Muscle layer of colon (tissue), 2 donors: Measurements from ENCODE around the gene ATXN3.

Experiments used
- H3K27ac ChIP-seq: one replicate; pipeline ENCODE4 v1.7.0; 2013; ENCODE audit warnings: low read depth, mild to moderate bottlenecking, low read length, moderate library complexity
- H3K27me3 ChIP-seq, 2 donors: one replicate each; pipeline ENCODE4 v1.7.0; 2013; ENCODE audit warnings: low read length in 2 of 2, mild to moderate bottlenecking in 2 of 2; ENCODE audit not compliant: insufficient read depth in 2 of 2, control insufficient read depth in 1 of 2
- H3K36me3 ChIP-seq: one replicate; pipeline ENCODE4 v1.7.0; 2013; ENCODE audit warnings: mild to moderate bottlenecking, low read length; ENCODE audit not compliant: insufficient read depth
- H3K4me1 ChIP-seq: one replicate; pipeline ENCODE4 v1.7.0; 2013; ENCODE audit warnings: mild to moderate bottlenecking, low read length; ENCODE audit not compliant: insufficient read depth
- H3K4me3 ChIP-seq, 2 donors: one replicate each; pipeline ENCODE4 v1.7.0; 2013; ENCODE audit warnings: low read length in 2 of 2, low read depth in 1 of 2, mild to moderate bottlenecking in 1 of 2, moderate library complexity in 1 of 2
- H3K9ac ChIP-seq: one replicate; pipeline ENCODE4 v1.7.0; 2013; ENCODE audit warnings: low read length
- H3K9me3 ChIP-seq: one replicate; pipeline ENCODE4 v1.7.0; 2013; ENCODE audit warnings: mild to moderate bottlenecking, low read length
- donor health status: abdominal sarcoma.
- donor health status: Adenocarcinoma of cecum.

ATXN3 gene

GRCh38 chr14:92121207-92121669 is 14.9 kb upstream of the ATXN3 start:
- peak overlapping the region; percentile 82 for H3K9ac ChIP-seq
- peaks cover 34% of the 10 kb centered on the region for H3K4me1 ChIP-seq
- peak overlapping the region; percentile 90 to 96 for H3K4me3 ChIP-seq
- peak overlapping the region; percentile 100 for H3K27ac ChIP-seq
- no peaks in the 10 kb centered on the region for H3K9me3 ChIP-seq
- H3K27me3 ChIP-seq: no peaks in the 10 kb centered on the region
- peaks cover 16% of the 10 kb centered on the region for H3K36me3 ChIP-seq

- Histone ChIP-seq H3K27ac (no peak overlapping the region), H3K4me1 (peaks cover 14% of the 10 kb centered on the region)
These were observed 3.1 kb upstream of the ATXN3 start for GRCh38 chr14:92109490-92109889.

GRCh38 chr14:92108345-92109254 is 2.2 kb upstream of the ATXN3 start:
- Histone ChIP-seq H3K4me1 (peaks cover 21% of the 10 kb centered on the region), H3K27me3 (no peaks in the 10 kb centered on the region), H3K4me3 (no peak overlapping the region), H3K36me3 (no peaks in the 10 kb centered on the region), H3K27ac (no peak overlapping the region), H3K9me3 (no peaks in the 10 kb centered on the region), H3K9ac (no peak overlapping the region)

More at GRCh38 chr14:92109490-92109889, 3.1 kb upstream of the ATXN3 start:
- no peaks in the 10 kb centered on the region for H3K9me3 ChIP-seq
- H3K9ac ChIP-seq: no peak overlapping the region
- no peak overlapping the region for H3K4me3 ChIP-seq
- H3K36me3 ChIP-seq: no peaks in the 10 kb centered on the region
- no peaks in the 10 kb centered on the region for H3K27me3 ChIP-seq

GRCh38 chr14:92105893-92106142 is 564 bp downstream of the ATXN3 start:
- Histone ChIP-seq H3K36me3 (no peaks in the 10 kb centered on the region), H3K9ac (peak overlapping the region; percentile 97), H3K9me3 (no peaks in the 10 kb centered on the region), H3K4me1 (peaks cover 34% of the 10 kb centered on the region), H3K27ac (peak overlapping the region; percentile 96), H3K27me3 (no peaks in the 10 kb centered on the region), H3K4me3 (peak overlapping the region; percentile 87 to 97)

- H3K27ac ChIP-seq: peak overlapping the region; percentile 96
- peaks cover 34% of the 10 kb centered on the region for H3K4me1 ChIP-seq
- H3K9me3 ChIP-seq: no peaks in the 10 kb centered on the region
- H3K4me3 ChIP-seq: peak overlapping the region; percentile 87 to 97
- no peaks in the 10 kb centered on the region for H3K27me3 ChIP-seq
- H3K9ac ChIP-seq: peak overlapping the region; percentile 97
- no peaks in the 10 kb centered on the region for H3K36me3 ChIP-seq
These were observed 1.1 kb downstream of the ATXN3 start for GRCh38 chr14:92105073-92105892.

GRCh38 chr14:92103363-92103989 is 2.9 kb downstream of the ATXN3 start:
- no peak overlapping the region for H3K27ac ChIP-seq
- no peak overlapping the region for H3K4me3 ChIP-seq
- H3K9me3 ChIP-seq: no peaks in the 10 kb centered on the region
- H3K27me3 ChIP-seq: no peaks in the 10 kb centered on the region
- H3K9ac ChIP-seq: no peak overlapping the region
- H3K4me1 ChIP-seq: peaks cover 34% of the 10 kb centered on the region
- no peaks in the 10 kb centered on the region for H3K36me3 ChIP-seq

- Histone ChIP-seq H3K27ac (no peak overlapping the region), H3K4me1 (peaks cover 23% of the 10 kb centered on the region), H3K27me3 (no peaks in the 10 kb centered on the region), H3K9ac (no peak overlapping the region), H3K36me3 (peaks cover 17% of the 10 kb centered on the region), H3K4me3 (no peak overlapping the region), H3K9me3 (no peaks in the 10 kb centered on the region)
These were observed 6.6 kb downstream of the ATXN3 start for GRCh38 chr14:92099802-92100201.

- H3K27me3 ChIP-seq: no peaks in the 10 kb centered on the region
- H3K9me3 ChIP-seq: no peaks in the 10 kb centered on the region
- H3K4me3 ChIP-seq: no peak overlapping the region
- no peaks in the 10 kb centered on the region for H3K4me1 ChIP-seq
- H3K9ac ChIP-seq: no peak overlapping the region
- H3K36me3 ChIP-seq: peaks cover 34% of the 10 kb centered on the region
- no peak overlapping the region for H3K27ac ChIP-seq
These were observed 13.1 kb downstream of the ATXN3 start for GRCh38 chr14:92093320-92093719.

- Histone ChIP-seq H3K36me3 (peaks cover 39% of the 10 kb centered on the region), H3K4me3 (no peak overlapping the region), H3K9ac (no peak overlapping the region), H3K4me1 (no peaks in the 10 kb centered on the region), H3K9me3 (no peaks in the 10 kb centered on the region), H3K27ac (no peak overlapping the region), H3K27me3 (no peaks in the 10 kb centered on the region)
These were observed 17.9 kb downstream of the ATXN3 start for GRCh38 chr14:92088494-92088893.

- Histone ChIP-seq H3K27me3 (no peaks in the 10 kb centered on the region), H3K9ac (no peak overlapping the region), H3K4me1 (no peaks in the 10 kb centered on the region), H3K9me3 (no peaks in the 10 kb centered on the region), H3K36me3 (peaks cover 30% of the 10 kb centered on the region), H3K4me3 (no peak overlapping the region), H3K27ac (no peak overlapping the region)
These were observed 31.8 kb downstream of the ATXN3 start for GRCh38 chr14:92074555-92074954.
